GM21737 (cell line): ENCODE measurements around the gene KRTAP2-2.
"Not testable (repeated sequence)": the region's sequence is repeated elsewhere in the genome, so short reads cannot be mapped to it uniquely, and the experiment has no call there.

ENCODE experiments used
- ATAC-seq: cut with Tn5 transposase; IDR thresholded peaks from one replicate; pipeline ENCODE4 v1.9.1; 2021; ENCODE audit warnings: mild to moderate bottlenecking, moderate library complexity; ENCODE audit not compliant: unreplicated experiment

KRTAP2-2 gene

DNA sequence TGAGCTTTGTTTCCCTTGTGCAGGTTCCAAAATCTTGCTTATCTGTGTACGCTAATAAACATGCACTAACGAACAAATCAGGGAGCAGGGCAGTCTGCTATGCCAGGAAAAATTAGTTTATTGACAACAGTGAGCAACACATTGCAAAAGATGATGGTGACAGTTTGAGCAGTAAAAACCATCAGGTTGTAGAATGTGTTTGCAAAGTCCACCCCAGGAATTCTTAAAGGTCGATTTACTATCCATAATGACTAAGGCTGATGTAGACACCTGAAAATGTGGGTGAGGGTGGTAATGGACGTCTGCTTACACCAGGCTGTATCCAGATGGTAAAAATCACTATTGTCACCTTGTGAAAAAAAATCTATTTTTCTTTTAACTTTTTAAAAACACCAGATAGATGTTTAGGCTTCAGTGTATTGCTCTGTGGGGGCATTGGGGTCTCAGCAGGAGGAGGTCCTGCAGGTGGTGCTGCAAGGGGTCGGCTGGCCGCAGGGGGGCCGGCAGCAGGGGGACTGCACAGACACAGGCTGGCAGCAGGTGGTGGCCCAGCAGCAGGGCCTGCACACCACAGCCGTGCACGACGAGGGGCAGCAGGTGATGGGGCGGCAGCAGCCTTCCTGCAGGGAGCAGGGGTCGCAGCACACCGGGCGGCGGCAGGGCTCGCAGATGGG, 10.1 kb upstream of the KRTAP2-2 start:
- ATAC-seq: not testable (repeated sequence)

DNA sequence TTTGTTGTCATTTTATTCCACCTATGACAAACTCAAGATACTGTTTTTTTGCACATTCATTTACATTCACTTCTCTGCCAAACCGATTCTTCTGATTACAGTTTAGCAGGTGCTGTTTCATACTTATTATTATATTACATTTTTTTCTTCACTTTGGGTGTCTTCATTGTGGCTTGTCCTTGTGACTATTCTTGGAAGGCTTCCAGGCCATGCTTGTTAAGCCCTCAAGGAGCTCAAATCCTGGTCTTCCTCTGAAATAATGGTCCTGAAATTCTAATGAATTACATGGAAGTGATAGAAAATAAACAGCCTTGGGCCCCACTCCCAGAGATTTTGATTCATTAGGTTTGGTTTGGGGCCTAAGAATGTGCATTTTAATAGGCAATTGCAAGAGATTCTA, 9.3 kb upstream of the KRTAP2-2 start:
- ATAC-seq: no peak

DNA sequence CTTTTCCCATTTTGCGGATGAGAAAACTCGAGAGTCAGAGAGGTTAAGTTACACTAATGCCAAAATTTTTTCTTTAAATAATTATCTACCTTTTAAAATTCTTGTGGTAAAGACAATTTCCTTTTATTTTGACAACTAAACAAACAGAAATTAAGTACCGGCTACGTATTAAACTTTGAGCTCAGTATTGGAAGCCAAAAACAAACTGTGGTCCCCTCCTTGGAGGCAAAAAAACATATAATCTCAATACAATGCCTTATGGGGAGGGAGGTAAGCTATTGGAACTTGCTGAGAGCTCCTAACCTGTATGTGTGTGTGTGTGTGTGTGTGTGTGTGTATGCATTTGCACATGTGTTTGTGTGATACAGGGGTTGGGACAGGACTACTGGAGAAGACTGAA, 8.4 kb upstream of the KRTAP2-2 start:
- no peak for ATAC-seq

DNA sequence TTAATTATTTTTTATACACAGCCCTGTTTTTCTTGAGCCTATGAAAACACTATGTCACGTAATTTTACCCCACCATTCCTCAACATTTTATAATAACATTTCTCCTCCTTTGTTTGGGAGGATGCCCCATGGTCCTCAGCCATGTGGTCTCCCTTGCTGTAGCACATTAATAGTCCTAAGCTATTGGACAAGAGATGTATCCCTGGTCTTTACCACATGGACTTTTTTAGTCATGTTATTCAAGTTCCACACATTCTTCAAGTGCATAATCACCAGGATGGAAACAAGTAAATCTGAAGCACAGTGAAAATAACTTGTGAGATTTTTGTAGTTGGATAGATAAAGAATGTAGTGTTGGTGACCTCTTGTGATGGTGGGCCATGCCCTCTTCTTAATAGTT, 6.9 kb upstream of the KRTAP2-2 start:
- no peak for ATAC-seq

DNA sequence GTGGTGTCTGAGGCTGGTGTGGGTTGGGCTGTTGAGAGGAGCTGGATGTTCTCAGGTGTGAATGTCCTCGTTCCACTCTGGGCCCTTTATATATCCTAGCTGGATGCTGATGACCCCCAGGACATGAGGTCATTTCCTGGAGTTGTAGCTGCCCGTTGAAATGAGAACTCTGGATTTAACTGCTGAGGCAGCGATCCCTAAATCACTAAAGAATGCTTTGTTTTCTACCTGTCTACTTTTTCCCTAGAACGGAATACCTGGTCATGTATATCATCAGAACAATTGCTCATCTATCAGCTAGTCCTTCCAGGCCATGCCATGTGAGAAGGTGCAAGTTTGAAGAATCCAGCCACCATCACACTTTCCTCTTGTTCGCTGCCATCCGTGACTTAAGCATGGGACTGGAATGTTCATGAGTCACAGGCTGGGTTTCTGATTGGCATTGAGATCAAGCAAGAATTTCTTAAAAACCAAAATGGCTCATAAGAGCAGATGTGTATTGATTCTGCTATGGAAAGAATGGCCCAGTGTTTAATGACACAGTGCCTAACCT, 5.1 kb upstream of the KRTAP2-2 start, which contains the start of gene KRTAP2-3:
Gene KRTAP2-3 (minus strand): TSS at position 63 of the 553 bp plus-strand sequence. CDS start 64 bp downstream, outside the sequence.
- ATAC-seq: no peak

- not testable (repeated sequence) for ATAC-seq
These were observed 4.4 kb upstream of the KRTAP2-2 start for GRCh38 chr17:41059276-41060051.

DNA sequence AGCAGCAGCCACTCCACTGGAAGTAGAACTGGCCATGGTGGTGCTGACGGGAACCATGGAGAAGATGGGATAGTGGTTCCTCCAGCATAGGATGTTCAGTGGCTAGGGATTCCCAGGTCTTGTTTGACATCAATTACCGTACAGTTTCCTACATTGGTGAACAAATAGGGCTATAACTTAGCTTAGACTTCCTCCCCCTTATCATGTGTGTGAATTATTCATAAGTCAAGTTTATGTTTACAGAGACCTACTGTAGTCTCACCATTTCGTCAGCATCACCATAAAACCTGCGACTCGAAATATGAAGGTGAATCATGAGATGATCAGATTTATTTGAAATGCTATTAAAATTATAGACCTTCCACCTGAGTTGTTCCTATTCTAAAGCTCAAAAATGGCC, 3.7 kb upstream of the KRTAP2-2 start:
- ATAC-seq: no peak

DNA sequence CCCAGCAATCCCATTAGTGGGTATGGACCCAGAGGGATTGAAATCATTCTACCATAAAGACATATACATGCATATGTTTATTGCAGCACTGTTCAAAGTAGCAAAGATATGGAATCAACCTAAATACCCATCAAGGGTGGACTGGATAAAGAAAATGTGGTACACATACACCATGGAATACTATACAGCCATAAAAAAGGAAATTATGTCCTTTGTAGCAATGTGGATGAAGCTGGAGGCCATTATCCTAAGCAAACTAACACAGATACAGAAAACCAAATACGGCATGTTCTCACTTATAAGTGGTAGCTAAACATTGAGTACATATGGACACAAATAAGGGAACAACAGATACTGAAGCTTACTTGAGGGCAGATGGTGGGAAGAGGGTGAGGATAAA, 2.5 kb upstream of the KRTAP2-2 start:
- ATAC-seq: no peak

- ATAC-seq: not testable (repeated sequence)
These were observed 474 bp downstream of the KRTAP2-2 start for GRCh38 chr17:41054556-41054955.

- no peak for ATAC-seq
These were observed 1.0 kb downstream of the KRTAP2-2 start for GRCh38 chr17:41054025-41054424.

DNA sequence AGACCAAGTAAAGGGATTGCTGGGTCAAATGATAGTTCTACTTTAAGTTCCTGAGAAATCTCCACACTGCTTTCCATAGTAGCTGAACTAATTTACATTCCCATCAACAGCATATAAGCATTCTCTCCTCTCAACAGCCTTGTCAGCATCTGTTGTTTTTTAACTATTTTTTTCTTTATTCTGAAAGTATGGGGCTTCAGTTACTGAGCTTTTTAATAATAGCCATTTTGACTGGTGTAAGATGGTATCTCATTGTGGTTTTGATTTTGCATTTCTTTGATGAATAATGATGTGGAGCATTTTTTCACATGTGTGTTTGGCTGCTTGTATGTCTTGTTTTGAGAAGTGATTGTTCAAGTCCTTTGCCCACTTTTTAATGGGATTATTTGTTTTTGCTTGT, 2.5 kb downstream of the KRTAP2-2 start:
- ATAC-seq: no peak

- ATAC-seq: no peak
These were observed 5.9 kb downstream of the KRTAP2-2 start for GRCh38 chr17:41049110-41049509.

- ATAC-seq: no peak
These were observed 6.6 kb downstream of the KRTAP2-2 start for GRCh38 chr17:41048441-41048840.

GRCh38 chr17:41046735-41047465, 8.1 kb downstream of the KRTAP2-2 start, which contains the start of gene KRTAP2-1:
Gene KRTAP2-1, minus strand, starts transcription at chr17:41047316. Its CDS starts 49 bp downstream, at chr17:41047267.
- not testable (repeated sequence) for ATAC-seq

DNA sequence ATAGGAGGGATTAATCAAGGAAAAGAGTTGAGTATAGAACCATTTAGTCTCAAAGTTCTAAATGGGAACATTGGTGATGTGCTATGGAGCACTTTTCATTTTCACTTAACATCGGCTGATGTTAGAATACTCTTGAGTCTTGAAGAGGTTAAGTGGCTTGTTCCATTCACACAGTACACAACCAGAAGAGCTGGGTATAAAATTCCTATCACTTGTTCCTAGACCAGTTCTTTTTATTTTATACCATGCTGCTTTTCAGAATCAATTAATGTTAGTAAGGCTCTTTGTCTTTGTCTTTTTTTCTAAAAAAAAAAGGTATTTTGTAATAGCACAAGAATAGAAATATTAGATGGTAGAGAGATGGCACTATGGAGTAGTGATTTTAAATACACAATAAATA, 12.1 kb downstream of the KRTAP2-2 start:
- ATAC-seq: no peak

GRCh38 chr17:41040783-41041571, 14.1 kb downstream of the KRTAP2-2 start, which contains the start of gene KRTAP1-1:
Gene KRTAP1-1, minus strand, starts transcription at chr17:41041450. Its CDS starts 53 bp downstream, at chr17:41041397.
- ATAC-seq: not testable (repeated sequence)

- ATAC-seq: no peak
These were observed 17.1 kb downstream of the KRTAP2-2 start for GRCh38 chr17:41037853-41038350.

- ATAC-seq: not testable (repeated sequence)
These were observed 20.6 kb downstream of the KRTAP2-2 start, which contains the start of gene KRTAP1-3 for GRCh38 chr17:41034346-41034935. Gene KRTAP1-3, minus strand, starts transcription at chr17:41034874. Its CDS starts 53 bp downstream, at chr17:41034821.

- no peak for ATAC-seq
These were observed 25.3 kb downstream of the KRTAP2-2 start, which contains the start of gene KRTAP1-4 for GRCh38 chr17:41029633-41030245. Gene KRTAP1-4, minus strand, starts transcription at chr17:41030195. Its CDS starts 117 bp downstream, at chr17:41030078.
